ENCODE data around the gene GALR3.
A peak's percentile ranks its signal among the peaks of the same experiment; 100 is the strongest.

The GALR3 gene

DNA sequence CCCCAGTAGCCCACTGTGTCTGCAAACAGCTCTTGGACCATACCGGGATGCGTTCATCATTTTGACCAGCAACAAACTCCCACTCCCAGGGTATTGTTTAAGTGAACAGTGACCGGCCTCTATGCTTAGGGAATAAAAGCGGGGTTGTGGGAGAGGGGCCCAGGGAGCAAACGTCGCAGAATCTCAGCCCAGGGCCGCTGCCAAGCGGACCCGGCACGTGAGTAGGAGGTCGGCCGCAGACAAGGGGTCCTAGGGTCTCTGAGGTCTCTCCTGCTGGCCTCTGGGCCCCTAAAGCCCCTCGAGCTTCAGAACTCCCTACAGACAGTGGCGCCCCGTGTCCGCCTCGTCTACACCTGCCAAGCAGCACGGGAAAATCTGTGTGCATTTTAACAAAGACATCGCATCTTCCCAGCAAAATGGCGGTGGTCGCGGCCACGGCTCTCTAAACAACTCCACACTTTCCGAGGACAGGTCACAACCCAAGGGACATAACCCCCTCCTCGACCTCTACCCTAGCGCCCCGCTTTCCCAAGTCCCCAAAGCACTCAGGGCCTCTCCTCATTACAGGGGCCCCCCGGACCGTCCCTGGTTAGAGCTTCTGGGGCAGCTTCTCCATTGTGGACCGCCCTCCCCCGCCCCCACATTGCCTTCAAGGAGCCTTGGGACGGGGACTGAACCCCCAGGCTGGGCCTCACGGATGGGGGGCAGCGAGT lies 19.4 kb upstream of the GALR3 start:
- Histone ChIP-seq H2BK12ac (ENCODE audit: low read length) (peak overlapping the region; percentile 8), H2BK15ac (ENCODE audit: low read length) (peak overlapping the region; percentile 79), H3K4me3 (ENCODE audit: low read length in 2 of 2) (peak overlapping the region; percentile 80 to 82), H3K79me1 (ENCODE audit: low read depth, low read length) (peaks cover 4% of the 10 kb centered on the region), H3K36me3 (replicated peaks in 1 of 2; ENCODE audit: control insufficient read depth in 2 of 2, insufficient read depth in 2 of 2, low read length in 2 of 2) (peaks cover 0 to 3% of the 10 kb centered on the region in 2 donors), H3K27ac (replicated peaks; ENCODE audit: low read length) (peak overlapping the region; percentile 71), H3K4me1 (ENCODE audit: control insufficient read depth in 2 of 2, insufficient read depth in 1 of 2, low read depth in 1 of 2, low read length in 2 of 2) (peaks cover 21 to 24% of the 10 kb centered on the region in 2 donors), H3K4ac (ENCODE audit: low read length) (peak overlapping the region; percentile 93), H3K14ac (ENCODE audit: low read length) (no peak overlapping the region), H3K27me3 (ENCODE audit: control insufficient read depth in 3 of 3, insufficient read depth in 3 of 3, low read depth in 1 of 3, low read length in 3 of 3) (peaks cover 2 to 28% (median 18%) of the 10 kb centered on the region in 3 experiments), H2AK5ac (ENCODE audit: low read depth, low read length) (peak overlapping the region; percentile 99), H3K9ac (ENCODE audit: low read depth, low read length, poor library complexity) (peak overlapping the region; percentile 38), H2AFZ (ENCODE audit: low read length) (peak overlapping the region; percentile 93), H3K23ac (ENCODE audit: low read depth, low read length, poor library complexity) (peak overlapping the region; percentile 38), H3K4me2 (ENCODE audit: insufficient read depth, low read length, poor library complexity, severe bottlenecking) (peak overlapping the region; percentile 100), H4K91ac (ENCODE audit: low read depth, low read length, poor library complexity) (peak overlapping the region; percentile 94), H3K18ac (ENCODE audit: low read length) (peak overlapping the region; percentile 96), H3K9me3 (replicated peaks in 1 of 2; ENCODE audit: control insufficient read depth in 2 of 2, insufficient read depth in 1 of 2, low read depth in 1 of 2, low read length in 2 of 2) (no peaks in the 10 kb centered on the region), H2BK5ac (ENCODE audit: low read length) (peak overlapping the region; percentile 93), H4K8ac (ENCODE audit: low read depth, low read length) (no peak overlapping the region), H2BK120ac (ENCODE audit: low read depth, low read length) (peak overlapping the region; percentile 95)
- no CpG with 5 or more reads among the region's 34 CpGs for WGBS, 2 donors (ENCODE audit: extremely low coverage in 2 of 2, insufficient read length in 2 of 2, insufficient replicate concordance in 1 of 2)
- no peak for DNase-seq (ENCODE audit: low spot score)

GRCh38 chr22:37804352-37804880 lies 18.8 kb upstream of the GALR3 start:
- no peak for DNase-seq (ENCODE audit: low spot score)

GRCh38 chr22:37804881-37805809 lies 18.0 kb upstream of the GALR3 start:
- H2AFZ ChIP-seq (ENCODE audit: low read length), result peak overlapping the region; percentile 93
- H2BK15ac ChIP-seq (ENCODE audit: low read length), result peak overlapping the region; percentile 93
- H2BK12ac ChIP-seq (ENCODE audit: low read length), result peak overlapping the region; percentile 92
- peaks cover 3 to 13% of the 10 kb centered on the region in 2 donors for H3K36me3 ChIP-seq (replicated peaks in 1 of 2; ENCODE audit: control insufficient read depth in 2 of 2, insufficient read depth in 2 of 2, low read length in 2 of 2)
- peak overlapping the region; percentile 100 for H3K4me2 ChIP-seq (ENCODE audit: insufficient read depth, low read length, poor library complexity, severe bottlenecking)
- peaks cover 2 to 28% (median 18%) of the 10 kb centered on the region in 3 experiments for H3K27me3 ChIP-seq (ENCODE audit: control insufficient read depth in 3 of 3, insufficient read depth in 3 of 3, low read depth in 1 of 3, low read length in 3 of 3)
- H2AK5ac ChIP-seq (ENCODE audit: low read depth, low read length), result peak overlapping the region; percentile 99
- H3K4ac ChIP-seq (ENCODE audit: low read length), result peak overlapping the region; percentile 93
- H4K8ac ChIP-seq (ENCODE audit: low read depth, low read length), result peak overlapping the region; percentile 76
- peak overlapping the region; percentile 93 for H2BK5ac ChIP-seq (ENCODE audit: low read length)
- H2BK120ac ChIP-seq (ENCODE audit: low read depth, low read length), result peak overlapping the region; percentile 95
- H3K9me3 ChIP-seq (replicated peaks in 1 of 2; ENCODE audit: control insufficient read depth in 2 of 2, insufficient read depth in 1 of 2, low read depth in 1 of 2, low read length in 2 of 2), result no peaks in the 10 kb centered on the region
- peak overlapping the region; percentile 91 for H3K14ac ChIP-seq (ENCODE audit: low read length)
- peaks cover 4% of the 10 kb centered on the region for H3K79me1 ChIP-seq (ENCODE audit: low read depth, low read length)
- WGBS, 2 donors (ENCODE audit: extremely low coverage in 2 of 2, insufficient read length in 2 of 2, insufficient replicate concordance in 1 of 2), result no CpG with 5 or more reads among the region's 87 CpGs
- H3K4me3 ChIP-seq (ENCODE audit: low read length in 2 of 2), result peak overlapping the region; percentile 80 to 82
- H3K18ac ChIP-seq (ENCODE audit: low read length), result peak overlapping the region; percentile 96
- peak overlapping the region; percentile 99 for H3K23ac ChIP-seq (ENCODE audit: low read depth, low read length, poor library complexity)
- H4K91ac ChIP-seq (ENCODE audit: low read depth, low read length, poor library complexity), result peak overlapping the region; percentile 81
- DNase-seq (ENCODE audit: low spot score), result no peak
- H3K9ac ChIP-seq (ENCODE audit: low read depth, low read length, poor library complexity), result peak overlapping the region; percentile 80
- peaks cover 21 to 25% of the 10 kb centered on the region in 2 donors for H3K4me1 ChIP-seq (ENCODE audit: control insufficient read depth in 2 of 2, insufficient read depth in 1 of 2, low read depth in 1 of 2, low read length in 2 of 2)
- no peak overlapping the region for H3K27ac ChIP-seq (replicated peaks; ENCODE audit: low read length)

More at GRCh38 chr22:37804352-37804880, 18.8 kb upstream of the GALR3 start:
- Histone ChIP-seq H4K91ac (ENCODE audit: low read depth, low read length, poor library complexity) (peak overlapping the region; percentile 81), H3K23ac (ENCODE audit: low read depth, low read length, poor library complexity) (peak overlapping the region; percentile 99), H4K8ac (ENCODE audit: low read depth, low read length) (no peak overlapping the region), H3K27ac (replicated peaks; ENCODE audit: low read length) (peak overlapping the region; percentile 71), H3K9ac (ENCODE audit: low read depth, low read length, poor library complexity) (peak overlapping the region; percentile 39), H2AK5ac (ENCODE audit: low read depth, low read length) (peak overlapping the region; percentile 99), H3K4me1 (ENCODE audit: control insufficient read depth in 2 of 2, insufficient read depth in 1 of 2, low read depth in 1 of 2, low read length in 2 of 2) (peaks cover 21 to 25% of the 10 kb centered on the region in 2 donors), H3K9me3 (replicated peaks in 1 of 2; ENCODE audit: control insufficient read depth in 2 of 2, insufficient read depth in 1 of 2, low read depth in 1 of 2, low read length in 2 of 2) (no peaks in the 10 kb centered on the region), H3K27me3 (ENCODE audit: control insufficient read depth in 3 of 3, insufficient read depth in 3 of 3, low read depth in 1 of 3, low read length in 3 of 3) (peaks cover 2 to 28% (median 18%) of the 10 kb centered on the region in 3 experiments), H3K14ac (ENCODE audit: low read length) (no peak overlapping the region), H2BK12ac (ENCODE audit: low read length) (peak overlapping the region; percentile 66), H2BK120ac (ENCODE audit: low read depth, low read length) (peak overlapping the region; percentile 95), H3K4me2 (ENCODE audit: insufficient read depth, low read length, poor library complexity, severe bottlenecking) (peak overlapping the region; percentile 100), H2BK5ac (ENCODE audit: low read length) (peak overlapping the region; percentile 93), H3K18ac (ENCODE audit: low read length) (peak overlapping the region; percentile 96), H3K4ac (ENCODE audit: low read length) (peak overlapping the region; percentile 93), H2BK15ac (ENCODE audit: low read length) (peak overlapping the region; percentile 79), H3K79me1 (ENCODE audit: low read depth, low read length) (peaks cover 4% of the 10 kb centered on the region), H3K4me3 (ENCODE audit: low read length in 2 of 2) (peak overlapping the region; percentile 80 to 82), H3K36me3 (replicated peaks in 1 of 2; ENCODE audit: control insufficient read depth in 2 of 2, insufficient read depth in 2 of 2, low read length in 2 of 2) (peaks cover 0 to 6% of the 10 kb centered on the region in 2 donors), H2AFZ (ENCODE audit: low read length) (peak overlapping the region; percentile 93)
- WGBS, 2 donors (ENCODE audit: extremely low coverage in 2 of 2, insufficient read length in 2 of 2, insufficient replicate concordance in 1 of 2), result no CpG with 5 or more reads among the region's 29 CpGs
